Stimulated activated naive CD4-positive, alpha-beta T cell (primary cell): Measurements from ENCODE around the gene SUMF1.
"Not testable (repeated sequence)": the region's sequence is repeated elsewhere in the genome, so short reads cannot be mapped to it uniquely, and the experiment has no call there.

Experiments used
- DNase-seq, 6 experiments: peaks; one replicate each; lab custom pipeline; 2025; lab: John Stamatoyannopoulos, UW

SUMF1 gene

DNA sequence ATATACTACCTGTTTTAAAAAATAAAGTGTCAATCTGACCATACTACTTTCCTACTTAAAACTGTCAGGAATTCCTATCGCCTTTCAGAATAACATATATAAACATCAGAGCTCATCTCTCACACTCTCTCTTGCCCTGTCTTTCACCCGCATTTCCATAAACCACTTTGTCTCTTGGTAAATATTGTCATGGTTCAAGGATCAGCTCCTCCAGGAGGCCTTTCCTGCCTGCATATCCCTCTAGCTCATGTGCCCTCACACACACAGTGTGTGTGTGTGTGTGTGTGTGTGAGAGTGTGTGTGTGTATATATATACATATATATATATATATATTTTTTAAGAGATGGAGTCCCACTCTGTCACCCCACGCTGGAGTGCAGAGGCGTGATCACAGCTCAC, 6.7 kb downstream of the SUMF1 start:
- no peak for DNase-seq

GRCh38 chr3:4458961-4459360, 8.1 kb downstream of the SUMF1 start:
- no peak for DNase-seq

GRCh38 chr3:4456780-4457179, 10.3 kb downstream of the SUMF1 start:
- not testable (repeated sequence) for DNase-seq

DNA sequence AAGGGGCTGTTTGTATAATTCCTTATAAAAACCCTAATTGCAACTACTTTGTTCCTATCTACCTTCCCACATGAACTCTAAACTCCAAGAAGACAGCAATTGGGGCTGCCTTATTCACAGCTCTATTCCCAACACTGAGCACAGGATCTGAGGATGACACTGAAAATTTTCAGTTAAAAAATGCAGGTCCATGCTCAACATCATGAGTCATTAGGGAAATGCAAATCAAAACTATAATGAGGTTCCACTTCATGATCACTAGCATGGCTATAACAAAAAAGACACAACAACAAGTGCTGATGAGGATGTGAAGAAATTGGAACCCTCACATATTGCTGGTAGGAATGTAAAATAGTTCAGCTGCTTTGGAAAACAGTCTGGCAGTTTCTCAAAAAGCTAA, 12.9 kb downstream of the SUMF1 start:
- DNase-seq: no peak

DNA sequence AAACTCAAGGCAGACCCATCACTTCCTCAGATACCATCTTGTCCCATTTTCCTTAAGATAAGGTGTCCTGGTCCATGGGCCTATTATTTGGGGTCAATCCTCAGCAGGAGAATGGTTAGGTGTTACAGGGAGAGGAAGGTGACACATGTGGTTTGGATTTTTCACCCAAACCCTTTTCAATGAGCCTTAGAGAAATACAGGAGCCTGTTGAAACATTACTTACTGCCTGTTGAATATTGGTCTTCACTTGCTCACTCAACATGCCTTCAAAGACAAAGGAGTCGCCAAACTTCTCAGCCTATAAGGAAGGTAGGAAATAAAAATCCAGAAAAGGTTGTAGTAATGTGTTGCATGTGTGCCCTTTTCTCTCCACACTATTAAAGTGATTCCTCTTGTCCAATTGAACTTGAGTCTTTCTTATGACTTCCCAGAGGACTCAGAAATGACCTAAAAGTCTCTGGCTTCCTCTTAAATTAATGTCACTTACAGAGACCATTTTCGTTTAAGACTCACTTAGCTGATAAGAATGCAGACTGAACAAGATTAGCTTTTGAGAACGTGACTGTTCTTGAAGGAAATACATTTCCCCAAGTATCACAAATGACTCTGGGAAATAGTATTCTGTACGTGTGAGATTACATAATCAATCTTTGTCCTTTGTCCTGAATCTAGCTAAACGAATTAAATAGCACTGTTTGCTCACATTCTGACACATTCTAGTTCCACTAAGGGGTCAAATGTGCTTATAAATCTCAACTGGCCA, 17.8 kb downstream of the SUMF1 start:
- no peak for DNase-seq

- no peak for DNase-seq
Observed at GRCh38 chr3:4448187-4448586, 18.9 kb downstream of the SUMF1 start.

- DNase-seq: no peak
Observed at GRCh38 chr3:4447295-4447999, 19.6 kb downstream of the SUMF1 start.

DNA sequence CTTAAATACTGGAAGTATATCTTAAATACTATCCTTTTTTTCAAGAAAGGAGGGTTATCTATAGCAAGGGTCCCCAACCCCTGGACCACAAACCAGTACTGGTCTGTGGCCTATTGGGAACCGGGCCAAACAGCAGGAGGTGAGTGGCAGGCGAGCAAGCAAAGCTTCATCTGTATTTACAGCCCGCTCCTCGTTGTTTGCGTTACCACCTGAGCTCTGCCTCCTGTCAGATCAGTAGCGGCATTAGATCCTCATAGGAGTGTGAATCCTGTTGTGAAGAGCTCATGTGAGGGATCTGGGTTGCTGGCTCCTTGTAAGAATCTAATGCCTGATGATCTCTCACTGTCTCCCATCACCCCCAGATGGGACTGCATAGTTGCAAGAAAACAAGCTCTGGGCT, 26.1 kb downstream of the SUMF1 start:
- no peak for DNase-seq

DNA sequence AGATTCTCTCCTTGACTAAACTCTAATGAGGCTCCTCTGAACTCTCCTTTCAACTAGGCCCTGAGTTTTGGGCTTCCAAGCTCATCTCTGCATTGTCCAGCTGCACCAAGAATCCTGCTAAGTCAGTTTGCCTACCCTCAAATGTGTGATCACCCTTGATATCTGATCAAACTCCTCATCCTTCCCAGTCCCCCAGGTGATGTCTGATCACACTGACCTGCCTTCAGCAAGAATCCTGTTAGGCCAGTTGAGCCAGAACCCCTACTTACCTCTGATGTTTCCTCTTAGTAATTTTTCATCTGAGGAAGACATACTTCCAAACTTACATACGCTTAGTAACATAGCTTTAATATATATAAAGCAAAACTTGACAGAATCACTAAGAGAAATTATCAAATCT, 28.8 kb downstream of the SUMF1 start:
- no peak for DNase-seq

- no peak for DNase-seq
Observed at GRCh38 chr3:4432259-4432658, 34.8 kb downstream of the SUMF1 start.

DNA sequence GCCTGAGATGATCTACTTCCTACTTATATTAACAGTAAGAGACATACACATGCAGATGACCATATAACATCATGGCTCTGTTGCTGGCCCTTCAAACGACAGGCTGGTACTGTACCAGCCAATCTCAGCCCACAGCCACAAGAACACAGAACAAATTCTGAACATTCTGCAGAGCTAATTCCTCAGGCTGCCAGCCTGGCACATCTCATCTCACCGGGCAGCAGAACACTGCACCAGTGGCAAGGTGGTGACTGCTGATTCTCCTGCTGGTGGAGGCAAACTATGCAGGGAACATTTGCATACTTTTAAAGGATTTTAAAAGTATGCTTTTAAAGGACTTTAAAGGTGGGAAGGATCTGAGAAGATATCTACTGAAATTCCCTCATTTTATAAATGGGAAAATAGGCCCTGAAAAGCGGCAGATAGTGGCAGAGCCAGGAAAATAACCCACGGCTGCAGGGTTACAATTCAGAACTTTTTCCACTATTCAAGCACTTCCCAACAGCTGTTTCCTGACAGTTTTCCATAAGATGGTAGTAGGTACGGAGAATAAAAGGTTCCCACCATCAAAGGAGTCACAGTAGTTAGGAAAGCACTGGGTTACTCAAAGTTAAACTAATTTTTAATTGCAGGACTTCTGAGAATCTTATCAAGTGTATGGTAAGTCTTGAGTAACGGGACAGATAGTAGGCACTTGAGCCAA, 37.3 kb downstream of the SUMF1 start:
- no peak for DNase-seq

DNA sequence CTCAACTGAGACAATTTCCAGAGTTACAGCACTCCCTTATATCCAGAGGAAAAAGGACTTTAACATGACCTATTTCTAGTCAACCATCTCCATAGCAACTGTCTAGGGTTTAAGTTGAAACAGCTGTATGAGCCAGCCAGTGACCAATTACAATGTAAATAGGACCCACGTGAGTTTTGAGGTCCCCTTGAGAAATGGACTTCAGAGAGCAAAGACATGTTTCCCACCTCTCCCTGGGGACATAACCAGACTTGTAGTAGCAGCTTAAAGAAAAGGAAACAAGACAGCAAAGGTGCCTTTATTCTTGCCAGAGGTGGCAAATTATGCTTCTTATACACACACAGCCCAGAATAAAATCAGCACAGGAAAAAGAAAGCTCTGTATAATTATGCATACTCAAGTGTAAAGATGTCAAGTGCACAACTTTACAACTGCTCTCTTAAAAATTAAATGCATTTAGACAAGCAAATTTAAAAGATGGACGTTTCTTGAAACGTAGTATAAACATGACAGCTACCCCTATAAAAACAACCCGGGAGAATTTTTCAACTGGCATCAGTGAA, 40.2 kb downstream of the SUMF1 start:
- no peak for DNase-seq

GRCh38 chr3:4426261-4426781, 40.7 kb downstream of the SUMF1 start:
- no peak for DNase-seq

GRCh38 chr3:4425707-4426106, 41.4 kb downstream of the SUMF1 start:
- no peak for DNase-seq

GRCh38 chr3:4425055-4425454, 42.0 kb downstream of the SUMF1 start:
- DNase-seq: no peak

GRCh38 chr3:4421121-4421520, 45.9 kb downstream of the SUMF1 start:
- DNase-seq: no peak

- no peak for DNase-seq
Observed at GRCh38 chr3:4419920-4420319, 47.1 kb downstream of the SUMF1 start.

DNA sequence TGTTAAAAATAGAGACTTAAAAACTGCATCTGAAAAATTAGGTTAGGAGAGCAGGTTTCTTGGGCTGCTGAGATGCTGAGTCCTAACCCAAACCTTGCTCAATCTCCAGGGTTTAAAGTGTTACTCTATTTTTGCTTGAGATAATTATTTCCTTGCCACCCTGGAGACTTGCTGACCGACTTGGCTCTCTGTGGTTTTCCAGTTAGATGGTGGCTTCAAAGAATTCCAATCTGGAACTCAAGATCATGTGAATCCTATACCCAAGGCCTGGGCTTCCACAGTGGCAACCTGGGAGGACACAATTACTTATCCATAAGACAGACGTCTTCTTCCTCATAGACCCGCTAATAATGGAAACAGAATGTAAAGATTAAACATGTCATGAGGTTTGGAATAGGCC, 47.7 kb downstream of the SUMF1 start:
- no peak for DNase-seq

DNA sequence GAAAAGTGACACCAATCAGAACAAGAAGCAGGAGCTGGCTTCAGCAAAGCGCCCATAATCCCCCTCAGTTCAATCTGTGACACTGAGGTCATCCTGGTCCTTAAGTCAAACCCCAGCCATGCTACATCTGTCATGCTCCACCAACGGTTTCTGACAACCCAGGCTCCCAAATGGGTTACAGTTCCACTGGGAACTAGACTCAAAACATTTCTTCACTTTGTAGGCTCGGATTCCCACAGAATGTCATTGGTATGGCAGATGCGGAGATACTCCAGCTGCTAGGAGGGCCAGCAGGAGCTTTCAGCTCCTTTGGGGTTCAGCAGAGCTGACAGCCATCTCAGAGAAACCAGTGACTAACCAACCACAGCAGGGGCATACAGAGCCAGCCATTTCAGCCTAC, 48.9 kb downstream of the SUMF1 start:
- DNase-seq: no peak

- no peak for DNase-seq
Observed at GRCh38 chr3:4417449-4417848, 49.6 kb downstream of the SUMF1 start.

DNA sequence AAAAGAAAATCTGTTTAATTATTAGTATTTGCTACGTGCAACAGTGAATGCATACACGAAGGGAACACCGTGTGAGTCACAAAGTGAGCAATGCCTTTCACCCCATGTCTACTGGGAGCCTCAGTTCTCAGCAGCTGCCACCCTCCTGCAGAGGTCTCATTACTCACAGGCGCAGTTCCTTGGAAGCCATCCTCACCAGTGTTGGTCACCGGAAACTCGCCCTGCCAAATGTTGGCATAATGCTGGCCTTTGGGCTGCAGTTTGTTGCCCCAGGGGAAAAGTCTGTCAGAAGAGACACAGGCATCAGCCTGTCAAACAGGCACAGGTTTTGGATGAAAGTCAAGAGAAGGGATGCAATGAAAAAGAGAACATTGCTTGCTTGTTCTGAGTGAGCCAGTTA, 50.1 kb downstream of the SUMF1 start:
- no peak for DNase-seq

DNA sequence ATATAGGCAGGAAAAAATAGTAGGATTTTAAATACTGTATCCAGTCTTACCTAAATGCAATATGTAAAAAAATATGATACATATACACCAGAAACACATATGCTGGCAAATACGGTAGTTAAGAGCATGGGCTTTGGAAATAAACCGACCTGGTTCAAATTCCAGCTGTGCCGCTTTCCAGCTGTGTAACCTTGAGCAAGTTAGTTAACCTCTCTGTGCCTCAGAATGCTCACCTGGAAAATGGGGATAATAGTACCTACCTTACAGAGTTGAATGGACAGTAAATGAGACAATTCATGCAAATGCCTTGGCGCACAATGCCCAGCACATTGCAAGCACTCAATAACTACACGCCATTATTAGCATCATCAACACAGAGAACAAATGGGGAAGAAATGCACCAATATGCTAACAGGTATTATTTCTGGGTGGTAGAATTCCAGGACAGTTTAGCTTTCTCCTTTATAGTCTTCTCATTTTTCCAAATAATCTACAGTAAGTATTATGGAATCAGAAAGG, 50.6 kb downstream of the SUMF1 start:
- DNase-seq: no peak
